GM12875 (cell line): Measurements from ENCODE around the gene CYP17A1.

Experiments used
- H3K4me3 ChIP-seq: one replicate; pipeline ENCODE4 v1.5.1; 2011; ENCODE audit warnings: low read depth, low read length, control low read depth
- TF ChIP-seq, protein P1 (sequence below): IDR thresholded peaks from 2 replicates; pipeline ENCODE4 v1.5.1; 2011; ENCODE audit warnings: low read depth, mild to moderate bottlenecking, control low read depth, inconsistent platforms, low read length, moderate library complexity, borderline replicate concordance; ENCODE audit not compliant: insufficient read depth

The CYP17A1 gene

DNA sequence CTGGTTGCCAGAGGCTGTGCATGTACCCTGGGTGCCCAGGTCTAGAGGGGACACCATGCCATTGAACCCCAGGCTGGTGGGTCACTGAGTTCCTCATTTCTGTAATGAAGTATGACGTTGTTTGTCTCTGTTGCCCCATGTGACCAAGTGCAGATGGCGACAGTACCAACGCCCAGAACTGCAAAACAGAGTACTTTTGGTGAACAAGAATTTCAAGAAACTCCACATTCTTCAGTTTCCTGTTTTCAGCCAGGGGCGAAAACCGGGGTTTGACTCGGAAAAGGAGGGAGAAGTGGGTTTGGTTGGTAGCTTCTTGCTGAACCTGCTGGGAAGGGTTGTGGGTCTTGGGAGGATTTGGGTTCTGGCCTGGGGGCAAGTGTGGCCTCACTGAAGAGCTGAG lies 18.2 kb downstream of the CYP17A1 start:
- TF ChIP-seq, protein P1, sequence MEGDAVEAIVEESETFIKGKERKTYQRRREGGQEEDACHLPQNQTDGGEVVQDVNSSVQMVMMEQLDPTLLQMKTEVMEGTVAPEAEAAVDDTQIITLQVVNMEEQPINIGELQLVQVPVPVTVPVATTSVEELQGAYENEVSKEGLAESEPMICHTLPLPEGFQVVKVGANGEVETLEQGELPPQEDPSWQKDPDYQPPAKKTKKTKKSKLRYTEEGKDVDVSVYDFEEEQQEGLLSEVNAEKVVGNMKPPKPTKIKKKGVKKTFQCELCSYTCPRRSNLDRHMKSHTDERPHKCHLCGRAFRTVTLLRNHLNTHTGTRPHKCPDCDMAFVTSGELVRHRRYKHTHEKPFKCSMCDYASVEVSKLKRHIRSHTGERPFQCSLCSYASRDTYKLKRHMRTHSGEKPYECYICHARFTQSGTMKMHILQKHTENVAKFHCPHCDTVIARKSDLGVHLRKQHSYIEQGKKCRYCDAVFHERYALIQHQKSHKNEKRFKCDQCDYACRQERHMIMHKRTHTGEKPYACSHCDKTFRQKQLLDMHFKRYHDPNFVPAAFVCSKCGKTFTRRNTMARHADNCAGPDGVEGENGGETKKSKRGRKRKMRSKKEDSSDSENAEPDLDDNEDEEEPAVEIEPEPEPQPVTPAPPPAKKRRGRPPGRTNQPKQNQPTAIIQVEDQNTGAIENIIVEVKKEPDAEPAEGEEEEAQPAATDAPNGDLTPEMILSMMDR: no peak
- no peak overlapping the region for H3K4me3 ChIP-seq

DNA sequence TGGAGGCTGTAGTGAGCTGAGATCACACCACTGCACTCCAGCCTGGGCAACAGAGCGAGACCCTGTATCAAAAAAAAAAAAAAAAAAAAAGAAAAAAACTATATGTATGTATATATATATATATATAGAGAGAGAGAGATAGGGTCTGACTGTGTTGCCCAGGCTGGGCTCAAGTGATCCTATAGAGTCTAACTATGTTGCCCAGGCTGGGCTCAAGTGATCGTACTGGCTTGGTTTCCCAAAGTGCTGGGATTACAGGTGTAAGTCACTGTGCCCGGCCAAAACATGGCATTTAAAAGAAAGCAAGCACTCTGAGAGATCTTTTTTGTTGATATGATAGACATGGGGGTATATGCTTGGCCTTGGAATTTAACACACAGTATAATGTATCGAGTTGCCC lies 20.0 kb downstream of the CYP17A1 start:
- H3K4me3 ChIP-seq: no peak overlapping the region
- TF ChIP-seq, protein P1: no peak

DNA sequence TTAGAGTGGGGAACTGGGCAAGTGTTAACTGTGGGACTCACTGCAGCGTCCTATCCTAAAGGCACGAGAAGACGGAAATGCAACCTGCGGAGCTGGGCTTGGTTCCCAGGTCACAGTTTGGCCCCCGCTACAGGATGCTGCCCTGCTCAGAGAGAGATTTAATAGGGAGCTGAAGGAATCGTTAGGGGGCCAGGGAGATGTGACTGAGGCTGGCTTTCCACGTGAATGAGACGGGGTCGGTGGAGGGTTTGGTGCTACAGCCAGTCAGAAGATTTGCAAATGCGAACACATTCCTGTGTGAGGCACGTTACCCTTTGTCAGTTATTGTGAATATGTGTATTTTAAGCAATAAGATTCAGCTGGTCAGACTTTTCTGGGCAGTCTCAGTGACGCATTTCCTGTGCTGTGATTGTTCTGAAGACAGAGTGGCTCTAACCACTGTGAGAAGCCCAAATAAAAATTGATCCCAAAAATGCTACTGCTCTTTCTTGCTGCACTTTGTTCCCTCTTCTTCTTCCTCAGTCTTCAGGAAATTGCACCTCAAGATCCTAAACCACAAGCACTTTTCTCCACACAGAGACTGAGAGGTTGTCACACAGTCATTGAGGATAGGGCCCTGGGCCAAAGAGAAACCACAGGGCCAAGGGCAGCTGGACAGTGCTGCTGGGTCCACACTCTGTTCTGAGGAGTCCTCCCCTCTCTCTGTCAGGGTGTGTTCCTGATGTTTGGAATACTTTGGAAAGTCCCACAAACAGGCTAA lies 21.2 kb downstream of the CYP17A1 start:
- TF ChIP-seq, protein P1: no peak
- H3K4me3 ChIP-seq: no peak overlapping the region

DNA sequence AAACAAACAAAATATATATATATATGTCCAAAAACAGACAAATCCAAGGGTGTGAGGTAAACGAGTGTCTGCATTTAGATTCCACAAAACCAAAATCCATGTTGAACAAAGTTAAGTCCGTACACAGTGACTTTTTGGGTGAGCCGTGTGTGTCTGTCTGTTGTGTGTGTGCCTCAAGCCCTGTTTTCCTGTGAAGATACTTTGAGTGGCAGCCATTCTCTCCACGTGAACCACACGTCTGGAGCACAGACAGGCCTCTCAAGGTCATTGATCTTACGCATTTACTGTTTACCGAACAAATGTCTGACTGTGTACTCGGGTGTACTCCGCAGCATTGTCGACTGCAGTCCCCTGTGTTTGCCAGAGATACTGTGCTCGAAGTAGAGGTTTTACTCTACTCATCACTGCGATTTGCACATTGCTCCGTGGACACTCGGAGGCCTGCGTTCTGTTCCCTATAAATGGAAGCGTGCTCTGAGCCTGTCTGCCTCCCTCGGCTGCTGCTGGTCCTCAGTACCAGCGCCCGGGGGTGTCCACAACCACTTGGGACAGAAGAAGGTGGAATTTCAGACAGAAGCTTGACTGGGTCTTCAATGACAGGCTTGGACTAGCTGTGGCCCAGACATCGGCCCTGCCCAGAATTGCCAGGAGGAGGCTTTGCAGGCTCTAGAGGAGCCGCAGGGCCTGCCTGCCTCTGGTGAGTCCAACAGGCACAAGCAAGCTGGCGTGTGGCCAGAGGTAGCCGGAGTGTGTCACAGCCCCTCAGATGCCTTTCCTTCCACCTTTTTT lies 22.1 kb downstream of the CYP17A1 start:
- TF ChIP-seq, protein P1: no peak
- no peak overlapping the region for H3K4me3 ChIP-seq

DNA sequence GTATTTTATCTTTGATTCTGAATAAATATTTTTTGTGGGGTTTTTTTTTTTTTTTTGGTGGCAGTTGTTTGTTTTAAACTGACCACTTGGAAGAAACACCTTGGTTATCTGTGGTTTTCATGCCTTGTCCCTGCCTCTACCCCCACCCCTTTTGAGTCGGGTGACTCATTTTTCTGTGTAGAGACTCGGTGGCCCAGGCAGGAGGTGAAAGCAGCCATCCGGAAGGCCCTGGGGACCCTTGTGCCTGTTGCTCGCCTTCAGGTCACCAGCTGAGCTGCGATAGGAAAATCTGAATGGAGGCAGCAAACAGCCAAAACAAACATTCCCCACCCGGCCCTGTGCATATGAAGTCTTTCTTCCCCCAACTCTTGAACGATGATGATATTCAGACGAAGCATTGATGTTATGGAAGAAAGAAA lies 22.8 kb downstream of the CYP17A1 start:
- H3K4me3 ChIP-seq: no peak overlapping the region
- TF ChIP-seq, protein P1: no peak

DNA sequence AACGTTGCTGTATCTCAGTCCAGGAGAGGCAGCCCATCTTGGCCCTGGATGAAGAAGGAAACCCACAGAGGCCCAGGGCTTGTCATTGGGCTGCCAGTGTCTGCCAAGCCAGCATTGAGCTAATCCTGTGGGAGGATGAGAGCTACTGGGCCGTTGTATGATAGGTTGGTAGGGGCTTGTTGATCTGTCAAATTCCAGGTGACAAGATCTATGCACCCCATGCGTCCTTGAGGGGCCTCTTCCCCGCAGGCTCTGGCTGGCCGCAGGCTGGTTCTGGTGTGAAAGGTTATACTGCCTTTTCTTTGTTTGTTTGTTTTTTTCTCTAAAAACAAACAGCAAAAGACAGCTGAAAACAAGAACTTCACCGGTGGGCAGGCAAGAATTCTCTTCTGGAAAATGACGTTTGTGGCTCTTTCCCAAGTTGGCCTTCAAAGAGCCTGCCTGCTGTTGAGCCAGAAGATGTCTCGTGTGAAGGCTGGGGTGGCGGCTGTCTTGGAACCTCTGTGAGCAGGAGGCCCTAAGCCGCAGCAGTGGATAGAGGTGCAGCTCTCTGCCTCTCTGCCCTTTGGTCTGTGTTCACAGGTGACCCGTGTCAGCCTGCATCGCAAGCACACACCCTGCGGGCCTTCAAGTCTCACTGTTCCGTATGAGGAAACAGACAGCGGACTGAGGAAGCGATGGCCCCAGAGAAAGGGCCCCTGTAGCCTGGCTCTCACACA lies 23.3 kb downstream of the CYP17A1 start:
- no peak overlapping the region for H3K4me3 ChIP-seq
- TF ChIP-seq, protein P1: no peak
